Measurements from ENCODE around the gene DYTN.

Gene DYTN

GRCh38 chr2:206611736-206612135 lies 106.5 kb downstream of the DYTN start:
- DNase-seq (ENCODE audit: low spot score), result no peak

GRCh38 chr2:206611191-206611590 lies 107.0 kb downstream of the DYTN start:
- DNase-seq (ENCODE audit: low spot score), result no peak

- DNase-seq (ENCODE audit: low spot score), result no peak
Observed at GRCh38 chr2:206610451-206610850, 107.7 kb downstream of the DYTN start.

- DNase-seq (ENCODE audit: low spot score), result no peak
Observed at GRCh38 chr2:206603243-206603642, 115.0 kb downstream of the DYTN start.
